Measurements from ENCODE around the gene EXD3. TPM values are rescaled to one million over a fixed set of nuclear protein-coding genes. Genes with fewer than 3 reads are reported as not detected.

EXD3 gene
- total and polyA plus RNA-seq, 8 donors: 12.9 to 105 (median 24.0) TPM

DNA sequence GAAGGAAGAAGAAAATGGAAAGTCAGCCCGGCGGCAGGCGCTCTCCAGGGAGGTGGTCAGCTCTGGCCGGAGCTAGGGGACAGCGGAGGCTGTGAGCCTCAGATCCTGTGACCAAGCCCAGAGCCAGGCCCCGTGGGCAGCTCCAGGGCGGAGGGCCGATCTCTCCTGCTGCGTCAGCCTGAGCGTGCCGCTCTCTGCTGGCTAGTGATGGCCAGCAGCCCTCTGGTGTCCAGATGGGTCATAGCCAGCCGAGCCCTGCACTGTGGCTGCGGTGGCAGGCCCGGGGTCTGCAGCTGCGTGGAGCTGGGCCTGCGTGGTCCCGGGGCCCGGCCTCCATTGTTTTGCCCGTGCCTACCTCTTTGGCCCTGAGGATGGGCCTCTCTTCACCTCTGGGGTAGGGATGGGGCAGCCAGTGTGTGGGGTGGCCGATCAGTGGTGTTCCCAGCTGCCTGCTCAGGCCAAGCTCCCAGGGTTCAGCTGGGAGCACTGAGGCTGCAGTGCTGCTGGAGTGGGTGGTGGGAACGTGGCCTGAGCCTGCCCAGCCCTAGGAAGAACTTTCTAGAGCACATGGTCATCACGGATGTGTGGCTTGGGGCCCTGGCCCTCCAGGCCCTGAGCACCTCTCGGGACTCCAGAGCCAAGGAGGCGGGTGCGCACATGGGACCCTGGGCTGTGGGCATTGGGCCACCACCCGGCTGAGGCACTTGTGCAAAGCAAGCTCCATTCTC is 103.8 kb downstream of the EXD3 start:
- Histone ChIP-seq H3K4me3 (no peak overlapping the region), H3K36me3 (no peaks in the 10 kb centered on the region), H3K27ac (peak overlapping the region in 3 of 5 donors; percentile 37 to 51 (median 50)), H3K9me3 (no peaks in the 10 kb centered on the region), H3K4me1 (peaks cover 14 to 29% (median 22%) of the 10 kb centered on the region in 4 donors), H3K27me3 (peaks cover 0 to 37% (median 12%) of the 10 kb centered on the region in 3 donors)
- intact Hi-C loops (cut with DNase I; ENCODE audit: low total_unique reads): no loop called here
- no peak for TF ChIP-seq POLR2AphosphoS5 (IDR thresholded peaks at IDR 0.05)
- TF ChIP-seq, protein P1, sequence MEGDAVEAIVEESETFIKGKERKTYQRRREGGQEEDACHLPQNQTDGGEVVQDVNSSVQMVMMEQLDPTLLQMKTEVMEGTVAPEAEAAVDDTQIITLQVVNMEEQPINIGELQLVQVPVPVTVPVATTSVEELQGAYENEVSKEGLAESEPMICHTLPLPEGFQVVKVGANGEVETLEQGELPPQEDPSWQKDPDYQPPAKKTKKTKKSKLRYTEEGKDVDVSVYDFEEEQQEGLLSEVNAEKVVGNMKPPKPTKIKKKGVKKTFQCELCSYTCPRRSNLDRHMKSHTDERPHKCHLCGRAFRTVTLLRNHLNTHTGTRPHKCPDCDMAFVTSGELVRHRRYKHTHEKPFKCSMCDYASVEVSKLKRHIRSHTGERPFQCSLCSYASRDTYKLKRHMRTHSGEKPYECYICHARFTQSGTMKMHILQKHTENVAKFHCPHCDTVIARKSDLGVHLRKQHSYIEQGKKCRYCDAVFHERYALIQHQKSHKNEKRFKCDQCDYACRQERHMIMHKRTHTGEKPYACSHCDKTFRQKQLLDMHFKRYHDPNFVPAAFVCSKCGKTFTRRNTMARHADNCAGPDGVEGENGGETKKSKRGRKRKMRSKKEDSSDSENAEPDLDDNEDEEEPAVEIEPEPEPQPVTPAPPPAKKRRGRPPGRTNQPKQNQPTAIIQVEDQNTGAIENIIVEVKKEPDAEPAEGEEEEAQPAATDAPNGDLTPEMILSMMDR (IDR thresholded peaks at IDR 0.05): peak in 1 of 7 experiments; percentile 21
- DNase-seq: peak; percentile 25 to 43
- 76 to 86% (median 83%) methylated on average over 6 to 26 of the region's 26 CpGs for WGBS, 5 donors

DNA sequence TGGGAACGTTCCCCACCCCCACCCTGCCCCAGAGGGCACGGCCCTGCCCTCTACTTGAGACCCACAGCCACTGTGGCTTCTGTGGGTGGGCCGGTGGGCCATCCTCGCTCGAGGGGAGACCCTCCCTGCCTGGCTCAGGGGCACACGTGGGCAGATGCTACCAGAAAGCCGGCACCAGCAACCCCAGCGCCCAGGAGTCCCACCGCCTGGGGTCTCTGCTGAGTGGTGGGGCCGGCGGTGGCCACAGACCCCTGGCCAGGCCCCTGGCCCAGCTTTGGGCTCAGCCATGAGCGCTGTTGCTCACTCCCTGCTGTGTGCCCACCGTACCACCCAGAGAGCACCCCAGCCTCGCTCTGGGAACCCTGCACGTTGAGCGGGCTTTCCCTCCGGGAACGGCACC is 104.4 kb downstream of the EXD3 start:
- 73 to 88% (median 82%) methylated on average over 11 to 18 of the region's 18 CpGs for WGBS, 5 donors
- Histone ChIP-seq H3K27me3 (peaks cover 0 to 37% (median 12%) of the 10 kb centered on the region in 3 donors), H3K36me3 (no peaks in the 10 kb centered on the region), H3K27ac (peak overlapping the region in 3 of 5 donors; percentile 37 to 51 (median 50)), H3K9me3 (no peaks in the 10 kb centered on the region), H3K4me1 (peaks cover 14 to 34% (median 23%) of the 10 kb centered on the region in 4 donors), H3K4me3 (no peak overlapping the region)
- DNase-seq: no peak
- intact Hi-C loops (cut with DNase I; ENCODE audit: low total_unique reads): no loop called here
- TF ChIP-seq POLR2A (IDR thresholded peaks at IDR 0.05) (no peak), POLR2AphosphoS5 (IDR thresholded peaks at IDR 0.05) (no peak), EP300 (IDR thresholded peaks at IDR 0.05) (no peak)
- TF ChIP-seq, protein P1 (IDR thresholded peaks at IDR 0.05): no peak

DNA sequence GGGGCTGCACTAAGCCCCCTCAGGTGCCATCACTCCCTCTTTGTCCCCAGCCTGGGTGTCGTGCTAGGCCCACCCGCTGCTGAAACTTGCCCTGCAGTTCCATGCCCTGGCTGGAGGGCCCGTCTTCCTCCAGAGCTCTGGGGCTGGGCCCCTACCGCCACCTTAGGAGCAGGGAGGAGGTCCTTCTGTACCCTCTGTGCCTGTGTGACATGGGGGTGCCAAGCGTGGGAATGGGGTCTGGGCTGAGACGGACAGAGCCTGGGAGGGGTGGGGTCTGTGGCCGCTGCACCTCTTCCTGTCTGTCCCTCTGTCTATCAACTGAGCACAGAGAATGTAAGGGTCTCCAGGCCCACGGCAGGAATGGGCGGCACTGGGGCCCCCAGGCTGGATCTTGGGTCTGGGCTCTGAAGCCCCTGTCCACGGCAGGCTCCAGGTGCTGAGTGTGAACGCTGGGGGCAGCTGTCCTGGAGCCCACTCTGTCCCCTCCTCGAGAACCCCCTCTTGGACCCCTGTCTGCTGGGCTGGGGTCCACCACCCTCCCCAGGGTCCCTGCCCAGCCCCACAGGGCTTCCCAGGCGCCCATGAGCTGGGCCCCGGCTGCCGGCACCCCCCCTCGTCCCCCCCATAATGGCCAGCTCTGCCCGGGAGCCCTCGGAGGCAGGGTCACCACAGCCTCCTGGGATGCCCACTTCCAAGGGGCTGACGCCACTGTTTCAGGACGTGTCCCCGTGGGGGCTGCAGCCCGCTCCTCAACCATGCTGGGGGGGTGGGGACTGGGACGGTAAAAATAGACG is 105.0 kb downstream of the EXD3 start:
- TF ChIP-seq, protein P1 (IDR thresholded peaks at IDR 0.05): no peak
- TF ChIP-seq EP300 (IDR thresholded peaks at IDR 0.05) (no peak), POLR2A (IDR thresholded peaks at IDR 0.05) (no peak), POLR2AphosphoS5 (IDR thresholded peaks at IDR 0.05) (no peak)
- no peaks in the 10 kb centered on the region for H3K9me3 ChIP-seq
- H3K27ac ChIP-seq: peak overlapping the region in 1 of 5 donors; percentile 50
- intact Hi-C loops (cut with DNase I; ENCODE audit: low total_unique reads): no loop called here
- no peaks in the 10 kb centered on the region for H3K36me3 ChIP-seq
- 58 to 85% (median 83%) methylated on average over 11 to 24 of the region's 24 CpGs for WGBS, 5 donors
- H3K27me3 ChIP-seq: peaks cover 0 to 37% (median 12%) of the 10 kb centered on the region in 3 donors
- H3K4me3 ChIP-seq: no peak overlapping the region
- peak; percentile 12 to 15 for DNase-seq
- H3K4me1 ChIP-seq: peaks cover 14 to 34% (median 25%) of the 10 kb centered on the region in 4 donors

DNA sequence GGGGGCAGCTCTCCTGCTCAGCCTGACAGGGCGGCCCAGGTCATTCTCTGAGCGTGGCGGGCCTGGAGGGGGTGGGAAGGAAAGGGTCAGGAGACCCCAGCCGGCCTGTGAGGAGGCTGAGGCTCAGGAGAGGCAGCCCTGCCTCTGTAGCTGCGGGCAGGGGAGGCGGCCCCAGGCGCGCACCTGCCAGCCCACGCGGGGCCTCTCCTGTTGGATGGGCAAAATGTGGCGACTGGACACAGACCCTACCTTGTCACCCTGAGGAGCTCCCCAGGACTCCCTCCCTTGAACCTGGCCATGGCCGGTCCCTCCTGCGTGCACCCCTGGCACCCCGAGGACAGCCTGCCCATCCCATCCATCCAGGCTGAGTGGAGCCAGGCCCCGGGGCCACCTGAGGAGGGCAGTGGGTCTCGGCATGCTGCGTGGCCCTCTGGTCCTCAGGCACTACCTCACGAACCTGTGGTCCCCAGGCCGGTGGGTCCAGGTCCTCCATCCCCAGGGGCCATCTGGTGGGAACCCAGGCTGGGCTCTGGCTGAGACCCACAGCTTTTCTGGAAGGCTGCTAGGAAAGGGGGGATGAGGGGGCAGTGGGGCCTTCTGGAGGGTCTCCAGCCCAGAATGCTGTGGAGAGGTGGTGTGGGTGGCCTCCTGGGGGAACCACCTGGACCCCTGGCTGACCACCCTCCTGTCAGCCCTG is 105.8 kb downstream of the EXD3 start:
- intact Hi-C loops (cut with DNase I; ENCODE audit: low total_unique reads): no loop called here
- TF ChIP-seq, protein P1 (IDR thresholded peaks at IDR 0.05): no peak
- TF ChIP-seq EP300 (IDR thresholded peaks at IDR 0.05): no peak
- TF ChIP-seq POLR2A (IDR thresholded peaks at IDR 0.05): no peak
- TF ChIP-seq POLR2AphosphoS5 (IDR thresholded peaks at IDR 0.05): no peak
- Histone ChIP-seq H3K4me1 (peaks cover 16 to 41% (median 30%) of the 10 kb centered on the region in 4 donors), H3K4me3 (no peak overlapping the region), H3K27ac (peak overlapping the region in 1 of 5 donors; percentile 56), H3K9me3 (no peaks in the 10 kb centered on the region), H3K27me3 (peaks cover 0 to 37% (median 12%) of the 10 kb centered on the region in 3 donors), H3K36me3 (no peaks in the 10 kb centered on the region)
- peak; percentile 10 to 19 for DNase-seq
- 85 to 94% (median 92%) methylated on average over 11 to 19 of the region's 19 CpGs for WGBS, 5 donors

Measured in stomach (tissue), 9 donors.